Islet of Langerhans (tissue), 1 donor: ENCODE measurements around the gene IKBKG.
"Not testable (repeated sequence)": the region's sequence is repeated elsewhere in the genome, so short reads cannot be mapped to it uniquely, and the experiment has no call there.

Source experiments
- FAIRE-seq: peaks from one replicate; lab custom pipeline; 2011; peaks lifted over from hg19 to GRCh38; lab: Jason Lieb, UNC

IKBKG gene

GRCh38 chrX:154605566-154605965 lies 58.1 kb downstream of the IKBKG start:
- FAIRE-seq = no peak

GRCh38 chrX:154607370-154607769 lies 60.0 kb downstream of the IKBKG start:
- no peak for FAIRE-seq

GRCh38 chrX:154607976-154608375 lies 60.6 kb downstream of the IKBKG start:
- not testable (repeated sequence) for FAIRE-seq

GRCh38 chrX:154608823-154609222 lies 61.4 kb downstream of the IKBKG start:
- FAIRE-seq = not testable (repeated sequence)

- not testable (repeated sequence) for FAIRE-seq
These were observed 63.7 kb downstream of the IKBKG start for GRCh38 chrX:154611146-154611545.

- not testable (repeated sequence) for FAIRE-seq
These were observed 66.2 kb downstream of the IKBKG start for GRCh38 chrX:154613586-154613985.
